H1 (cell line): ENCODE results near the gene MCAT. TPM values are rescaled to one million over a fixed set of nuclear protein-coding genes. Genes with fewer than 3 reads are reported as not detected.

Experiments
- CTCF ChIA-PET: fragments of 300-600 bp; sonication (Branson Sonifier 250); formaldehyde crosslinking; loops from one replicate; lab custom pipeline; 2021; ENCODE audit not compliant: partially characterized antibody; lab: Charles Lee
- POLR2A ChIA-PET: fragments of 300-600 bp; sonication (Branson Sonifier 250); formaldehyde crosslinking; loops from one replicate; lab custom pipeline; 2021; ENCODE audit warnings: inconsistent platforms; ENCODE audit not compliant: partially characterized antibody; lab: Charles Lee
- DNase-seq, 2 experiments: peaks; one replicate each; pipeline versions ENCODE4 v3.0.0 to v3.0.0-alpha.2; 2010 to 2022; ENCODE audit warnings: low spot score in 2 of 2, low read depth in 1 of 2, mixed read lengths in 1 of 2
- FAIRE-seq: peaks from 2 replicates; lab custom pipeline; 2011; peaks lifted over from hg19 to GRCh38; lab: Jason Lieb, UNC
- H2AFZ ChIP-seq: 2 replicates; pipeline ENCODE4 v1.8.1; 2012; ENCODE audit warnings: low read length, inconsistent platforms
- H2AK5ac ChIP-seq: 2 replicates; pipeline ENCODE4 v1.6.1; 2013; ENCODE audit warnings: low read depth, low read length
- H2BK120ac ChIP-seq: replicated peaks from 2 replicates; pipeline ENCODE3; 2013; ENCODE audit warnings: low read depth, low read length, inconsistent platforms
- H2BK12ac ChIP-seq: 2 replicates; pipeline ENCODE4 v1.6.1; 2013; ENCODE audit warnings: low read depth, low read length
- H2BK15ac ChIP-seq: 2 replicates; pipeline ENCODE4 v1.6.1; 2013; ENCODE audit warnings: low read length
- H2BK20ac ChIP-seq: 2 replicates; pipeline ENCODE4 v1.6.1; 2013; ENCODE audit warnings: low read length
- H2BK5ac ChIP-seq: 2 replicates; pipeline ENCODE4 v1.6.1; 2013; ENCODE audit warnings: low read depth, low read length
- H3K14ac ChIP-seq: 2 replicates; pipeline ENCODE4 v1.6.1; 2013; ENCODE audit warnings: inconsistent platforms; ENCODE audit not compliant: insufficient read length
- H3K18ac ChIP-seq: 2 replicates; pipeline ENCODE4 v1.6.1; 2013; ENCODE audit warnings: low read length; ENCODE audit errors: extremely low read depth
- H3K23ac ChIP-seq: 2 replicates; pipeline ENCODE4 v1.6.1; 2013; ENCODE audit warnings: inconsistent platforms; ENCODE audit not compliant: insufficient read length
- H3K23me2 ChIP-seq: 2 replicates; pipeline ENCODE4 v1.6.1; 2013; ENCODE audit warnings: low read depth, low read length
- H3K27ac ChIP-seq: 2 replicates; pipeline ENCODE4 v1.6.1; 2011; ENCODE audit warnings: low read depth, low read length, inconsistent platforms
- H3K27me3 ChIP-seq, 4 experiments: replicated peaks in 1 of 4; 1 replicate in 1 of 4; 2 replicates in 3 of 4; pipeline versions ENCODE4 v1.6.1 to v1.8.1; 2011 to 2013; ENCODE audit warnings: low read length in 3 of 4, mild to moderate bottlenecking in 3 of 4, inconsistent platforms in 2 of 4, mixed read lengths in 2 of 4, moderate library complexity in 1 of 4; ENCODE audit not compliant: control insufficient read depth in 3 of 4, insufficient read depth in 3 of 4; ENCODE audit errors: extremely low read depth in 1 of 4
- H3K36me3 ChIP-seq, 4 experiments: 2 replicates each; pipeline versions ENCODE4 v1.6.1 to v1.8.1; 2011 to 2013; ENCODE audit warnings: mild to moderate bottlenecking in 4 of 4, low read length in 3 of 4, moderate library complexity in 2 of 4, control low read depth in 1 of 4, inconsistent platforms in 1 of 4; ENCODE audit not compliant: insufficient read depth in 4 of 4, control insufficient read depth in 2 of 4
- H3K4ac ChIP-seq: replicated peaks from 2 replicates; pipeline ENCODE3; 2013; ENCODE audit warnings: low read length, low read depth, mixed read lengths, inconsistent platforms; ENCODE audit not compliant: insufficient read length
- H3K4me1 ChIP-seq, 4 experiments: replicated peaks in 1 of 4; 1 replicate in 1 of 4; 2 replicates in 3 of 4; pipeline versions ENCODE4 v1.6.1 to v1.8.1; 2011 to 2013; ENCODE audit warnings: low read length in 3 of 4, inconsistent platforms in 2 of 4, mixed read lengths in 1 of 4; ENCODE audit not compliant: insufficient read depth in 4 of 4, control insufficient read depth in 3 of 4
- H3K4me2 ChIP-seq, 2 experiments: 2 replicates each; pipeline versions ENCODE4 v1.6.1 to v1.8.1; 2011 to 2013; ENCODE audit warnings: low read depth in 2 of 2, low read length in 2 of 2, control low read depth in 1 of 2, inconsistent platforms in 1 of 2, mild to moderate bottlenecking in 1 of 2; ENCODE audit not compliant: insufficient read depth in 1 of 2
- H3K4me3 ChIP-seq, 4 experiments: fragments of 200-600, 300-600 bp in 1 of 4; sonication (generic), shearing (Covaris generic), sonication (Bioruptor Twin) in 1 of 4; 2 replicates each; pipeline versions ENCODE4 v1.5.1 to v1.8.1; 2011 to 2016; ENCODE audit warnings: low read length in 4 of 4, low read depth in 3 of 4, control low read depth in 2 of 4, inconsistent platforms in 2 of 4, mild to moderate bottlenecking in 2 of 4, mixed read lengths in 1 of 4, moderate library complexity in 1 of 4; ENCODE audit not compliant: insufficient read depth in 2 of 4; ENCODE audit errors: extremely low read depth in 1 of 4
- H3K56ac ChIP-seq: replicated peaks from 2 replicates; pipeline ENCODE3; 2013; ENCODE audit warnings: low read depth, mild to moderate bottlenecking, mixed read lengths, low read length, inconsistent platforms; ENCODE audit not compliant: insufficient read length
- H3K79me1 ChIP-seq: 2 replicates; pipeline ENCODE4 v1.6.1; 2013; ENCODE audit warnings: low read depth, low read length, control low read depth
- H3K79me2 ChIP-seq, 2 experiments: 2 replicates each; pipeline versions ENCODE4 v1.6.1 to v1.8.1; 2012 to 2013; ENCODE audit warnings: low read length in 2 of 2, mild to moderate bottlenecking in 2 of 2, inconsistent platforms in 1 of 2; ENCODE audit not compliant: insufficient read depth in 2 of 2, control insufficient read depth in 1 of 2
- H3K9ac ChIP-seq, 4 experiments: replicated peaks in 1 of 4; 1 replicate in 1 of 4; 2 replicates in 3 of 4; pipeline versions ENCODE4 v1.6.1 to v1.8.1; 2011 to 2013; ENCODE audit warnings: low read depth in 3 of 4, low read length in 3 of 4, control low read depth in 2 of 4, mild to moderate bottlenecking in 2 of 4, moderate library complexity in 2 of 4, inconsistent platforms in 1 of 4; ENCODE audit errors: extremely low read depth in 1 of 4
- H3K9me3 ChIP-seq, 2 experiments: 2 replicates each; pipeline versions ENCODE4 v1.6.1 to v1.8.1; 2012 to 2013; ENCODE audit warnings: mild to moderate bottlenecking in 2 of 2, moderate library complexity in 2 of 2, control low read depth in 1 of 2, inconsistent platforms in 1 of 2, low read depth in 1 of 2, low read length in 1 of 2, mixed read lengths in 1 of 2; ENCODE audit not compliant: insufficient read depth in 2 of 2
- H4K20me1 ChIP-seq, 2 experiments: replicated peaks in 1 of 2; 2 replicates each; pipeline versions ENCODE3 to v1.8.1; 2011 to 2013; ENCODE audit warnings: inconsistent platforms in 2 of 2, low read length in 2 of 2, mild to moderate bottlenecking in 1 of 2; ENCODE audit not compliant: insufficient read depth in 2 of 2, control insufficient read depth in 1 of 2
- H4K5ac ChIP-seq: 2 replicates; pipeline ENCODE4 v1.6.1; 2013; ENCODE audit warnings: low read length, low read depth, mixed read lengths, inconsistent platforms; ENCODE audit not compliant: insufficient read length
- H4K8ac ChIP-seq: 2 replicates; pipeline ENCODE4 v1.8.0; 2013; ENCODE audit warnings: mild to moderate bottlenecking, moderate library complexity, low read length, inconsistent platforms; ENCODE audit not compliant: insufficient read depth; ENCODE audit errors: extremely low read depth
- H4K91ac ChIP-seq: replicated peaks from 2 replicates; pipeline ENCODE3; 2013; ENCODE audit warnings: low read length, mixed read lengths, inconsistent platforms; ENCODE audit not compliant: insufficient read length
- BACH1 ChIP-seq: IDR thresholded peaks from 2 replicates; pipeline ENCODE4 v1.6.1; 2012; ENCODE audit warnings: low read length, improper control_type of control experiment
- KDM4A ChIP-seq: IDR thresholded peaks from one replicate; pipeline ENCODE4 v1.7.1; 2012; ENCODE audit warnings: low read depth, mild to moderate bottlenecking, moderate library complexity, low read length, inconsistent platforms; ENCODE audit not compliant: severe bottlenecking
- RAD21 ChIP-seq, 2 experiments: IDR thresholded peaks in 1 of 2; conservative IDR thresholded peaks in 1 of 2; 2 replicates each; pipeline ENCODE4 v1.6.1; 2011; ENCODE audit warnings: low read depth in 2 of 2, low read length in 2 of 2, improper control_type of control experiment in 1 of 2, inconsistent platforms in 1 of 2, mild to moderate bottlenecking in 1 of 2, moderate library complexity in 1 of 2
- SIX5 ChIP-seq: IDR thresholded peaks from 2 replicates; pipeline ENCODE4 v1.6.1; 2011; ENCODE audit warnings: mild to moderate bottlenecking, low read depth, low read length
- TAF7 ChIP-seq: optimal IDR thresholded peaks from 2 replicates; pipeline ENCODE3; 2011; ENCODE audit warnings: low read depth, mild to moderate bottlenecking, inconsistent platforms, low read length, moderate library complexity, borderline replicate concordance
- USF2 ChIP-seq: IDR thresholded peaks from 2 replicates; pipeline ENCODE4 v1.6.1; 2011; ENCODE audit warnings: low read length, improper control_type of control experiment
- YY1 ChIP-seq: IDR thresholded peaks from 2 replicates; pipeline ENCODE4 v1.6.1; 2011; ENCODE audit warnings: low read depth, mild to moderate bottlenecking, low read length
- polyA plus RNA-seq, 7 experiments: library from polyadenylated mRNA; depleted of rRNA in 3 of 7; stranded (reverse) in 5 of 7; unstranded in 2 of 7; fragments of >200 nt in 5 of 7; fragments of 200-250 nt in 2 of 7; gene quantifications; 1 replicate in 5 of 7; 2 replicates in 1 of 7; 4 replicates in 1 of 7; pipeline versions ENCODE4 v1.2.1 to v1.2.3, GENCODE V29; 2011 to 2013; ENCODE audit warnings: missing spikeins in 2 of 7, mixed read lengths in 2 of 7
- total RNA-seq: library from RNA; stranded (reverse); fragmentation: NEBNext Ultra II Directional; extraction: Animal tissue kit (Norgen Biotek cat#: 25700); gene quantifications from 2 replicates; pipeline ENCODE4 v1.2.1, GENCODE V29; 2021

The MCAT gene
- total and polyA plus RNA-seq, 2 of the 8 experiments (the other 6 are each of a cell fraction or from before 2014, with no cell fraction given): 15.8 to 17.4 TPM

- no peak overlapping the region for H2AFZ ChIP-seq
- no peak overlapping the region for H4K5ac ChIP-seq
- no peak overlapping the region for H3K14ac ChIP-seq
- H3K27ac ChIP-seq: no peak overlapping the region
- H2BK120ac ChIP-seq: no peak overlapping the region
- no peak overlapping the region for H2BK20ac ChIP-seq
- no peaks in the 10 kb centered on the region for H3K79me1 ChIP-seq
- no peaks in the 10 kb centered on the region; a peak in 1 of 7 replicates for H3K27me3 ChIP-seq
- no peak overlapping the region for H3K4ac ChIP-seq
- no peak overlapping the region for H2BK5ac ChIP-seq
- no peak overlapping the region for H2BK12ac ChIP-seq
- no peaks in the 10 kb centered on the region for H3K79me2 ChIP-seq
- no peak overlapping the region for H2AK5ac ChIP-seq
- H4K8ac ChIP-seq: no peak overlapping the region
- H3K36me3 ChIP-seq: no peaks in the 10 kb centered on the region
- H4K20me1 ChIP-seq: no peaks in the 10 kb centered on the region
- H3K4me2 ChIP-seq: no peak overlapping the region
- no peak overlapping the region for H3K18ac ChIP-seq
- H2BK15ac ChIP-seq: no peak overlapping the region
- POLR2A ChIA-PET: no interaction called here
- CTCF ChIA-PET: interaction anchor here (5.1 to 12.4 kb wide), 2 partner anchors 11 to 37 kb away, joined by 42 to 104 read pairs; no protein-coding TSS in a partner anchor
- no peak overlapping the region for H3K4me3 ChIP-seq
- no peaks in the 10 kb centered on the region for H3K23me2 ChIP-seq
- FAIRE-seq (no peak), DNase-seq (no peak)
- H4K91ac ChIP-seq: no peak overlapping the region
- TF ChIP-seq KDM4A (no peak), RAD21 (IDR thresholded peaks at IDR 0.05 in 1 of 2, conservative IDR thresholded peaks at IDR 0.05 in 1 of 2; ENCODE audit: low read depth in 2 of 2, low read length in 2 of 2) (no peak), TAF7 (no peak), SIX5 (no peak), YY1 (no peak), USF2 (no peak), BACH1 (no peak)
- no peak overlapping the region for H3K23ac ChIP-seq
- no peaks in the 10 kb centered on the region for H3K9me3 ChIP-seq
- no peak overlapping the region for H3K56ac ChIP-seq
- peaks cover 0 to 3% (median 0%) of the 10 kb centered on the region in 4 experiments; a peak in 1 of 7 replicates for H3K4me1 ChIP-seq
- no peak overlapping the region for H3K9ac ChIP-seq
Measured at GRCh38 chr22:43191831-43192230, 48.6 kb upstream of the MCAT start.
